T-cell (primary cell): ENCODE data around the gene TIMELESS. TPM values are rescaled to one million over a fixed set of nuclear protein-coding genes. Genes with fewer than 3 reads are reported as not detected.
"Not testable (repeated sequence)": the region's sequence is repeated elsewhere in the genome, so short reads cannot be mapped to it uniquely, and the experiment has no call there.

ENCODE experiments used
- ATAC-seq, 4 experiments: fragments of 200-7000 bp in 3 of 4; fragments of 150-1000 bp in 1 of 4; cut with Tn5 transposase; replicated peaks in 1 of 4; 1 replicate in 3 of 4; 2 replicates in 1 of 4; pipeline ENCODE4 v1.10.0; 2021; ENCODE audit warnings: moderate library complexity in 3 of 4, mild to moderate bottlenecking in 2 of 4, moderate number of reproducible peaks in 1 of 4
- CTCF ChIA-PET, 2 donors: fragments of 300-600 bp; sonication (Branson Sonifier 250); formaldehyde crosslinking; loops; one replicate each; lab custom pipeline; 2022; ENCODE audit warnings: antibody characterized with exemption in 2 of 2; lab: Charles Lee
- POLR2A ChIA-PET, 2 donors: fragments of 300-600 bp; sonication (Branson Sonifier 250); formaldehyde crosslinking; loops; one replicate each; lab custom pipeline; 2022; ENCODE audit warnings: antibody characterized with exemption in 2 of 2; lab: Charles Lee
- DNase-seq, 35 experiments: peaks; one replicate each; pipeline versions ENCODE4 v3.0.0 to v3.0.0-alpha.2; 2013 to 2023
- H3K27ac ChIP-seq: one replicate; pipeline ENCODE4 v1.5.1; 2013; ENCODE audit warnings: low read length
- H3K27me3 ChIP-seq, 2 experiments: replicated peaks in 1 of 2; 1 replicate in 1 of 2; 2 replicates in 1 of 2; pipeline versions ENCODE4 v1.6.1 to v1.7.0; 2013; ENCODE audit warnings: low read length in 1 of 2, mixed read lengths in 1 of 2; ENCODE audit not compliant: control insufficient read depth in 2 of 2, insufficient read depth in 2 of 2; ENCODE audit errors: extremely low read depth in 1 of 2
- H3K36me3 ChIP-seq, 2 donors: 1 replicate in 1 of 2; 2 replicates in 1 of 2; pipeline versions ENCODE4 v1.6.1 to v1.7.0; 2013; ENCODE audit warnings: low read length in 1 of 2; ENCODE audit not compliant: control insufficient read depth in 2 of 2, insufficient read depth in 1 of 2; ENCODE audit errors: extremely low read depth in 1 of 2
- H3K4me1 ChIP-seq, 2 experiments: 1 replicate in 1 of 2; 2 replicates in 1 of 2; pipeline versions ENCODE4 v1.6.1 to v1.7.0; 2013; ENCODE audit warnings: low read length in 2 of 2, mixed read lengths in 1 of 2; ENCODE audit not compliant: insufficient read depth in 2 of 2, control insufficient read depth in 1 of 2; ENCODE audit errors: extremely low read depth in 1 of 2
- H3K4me3 ChIP-seq, 2 donors: 1 replicate in 1 of 2; 2 replicates in 1 of 2; pipeline versions ENCODE4 v1.5.1 to v1.7.0; 2013; ENCODE audit warnings: mild to moderate bottlenecking in 2 of 2, low read length in 1 of 2, moderate library complexity in 1 of 2; ENCODE audit not compliant: control insufficient read depth in 1 of 2; ENCODE audit errors: extremely low read depth in 1 of 2
- H3K9me3 ChIP-seq: 2 replicates; pipeline ENCODE4 v1.7.0; 2013
- H3K27ac Mint-ChIP-seq, 2 donors: one replicate each; pipeline ENCODE4 v1.8.0; 2020 to 2021; ENCODE audit warnings: mild to moderate bottlenecking in 2 of 2, mixed read lengths in 2 of 2
- H3K27me3 Mint-ChIP-seq, 2 donors: one replicate each; pipeline ENCODE4 v1.8.0; 2021 to 2022; ENCODE audit warnings: mixed read lengths in 2 of 2
- H3K36me3 Mint-ChIP-seq: one replicate; pipeline ENCODE4 v1.8.0; 2021; ENCODE audit warnings: mixed read lengths
- H3K4me1 Mint-ChIP-seq, 3 donors: one replicate each; pipeline ENCODE4 v1.8.0; 2020 to 2022; ENCODE audit warnings: mixed read lengths in 3 of 3, mild to moderate bottlenecking in 1 of 3
- H3K4me3 Mint-ChIP-seq, 3 donors: one replicate each; pipeline ENCODE4 v1.8.0; 2020 to 2022; ENCODE audit warnings: mild to moderate bottlenecking in 3 of 3, mixed read lengths in 3 of 3, moderate library complexity in 3 of 3
- H3K9me3 Mint-ChIP-seq, 3 donors: one replicate each; pipeline ENCODE4 v1.8.0; 2020 to 2022; ENCODE audit warnings: mixed read lengths in 3 of 3
- WGBS: methylation state at CpG from one replicate; pipeline ENCODE4 v1.1.5; 2013; ENCODE audit warnings: missing lambda C conversion rate; ENCODE audit not compliant: insufficient coverage; 5-methylcytosine and 5-hydroxymethylcytosine counted together
- total RNA-seq, 35 experiments: library from RNA in 6 of 35; stranded (reverse) in 6 of 35; fragments of 120-200 nt in 1 of 35; gene quantifications; one replicate each; pipeline versions ENCODE4 v1.2.1 to v1.2.4 and lab custom pipeline; 2013 to 2026

The TIMELESS gene
- total RNA-seq, 5 donors from 2014 or later (not counting 1 experiment from before 2014, with no cell fraction given): 5.0 to 7.5 (median 6.4) TPM

GRCh38 chr12:56414401-56414800 is 34.8 kb downstream of the TIMELESS start:
- 100% methylated on average over 1 of the region's 3 CpGs for WGBS
- no peak for DNase-seq
- no peak for ATAC-seq
- Histone ChIP-seq H3K27ac (no peak overlapping the region), H3K9me3 (no peaks in the 10 kb centered on the region), H3K27me3 (no peaks in the 10 kb centered on the region), H3K36me3 (peaks cover 0 to 3% of the 10 kb centered on the region in 2 donors), H3K4me3 (no peak overlapping the region), H3K4me1 (no peaks in the 10 kb centered on the region)
- Mint-ChIP-seq H3K27ac (no peak overlapping the region), H3K4me1 (no peaks in the 10 kb centered on the region), H3K4me3 (no peak overlapping the region), H3K27me3 (no peaks in the 10 kb centered on the region), H3K9me3 (no peaks in the 10 kb centered on the region), H3K36me3 (peaks cover 8% of the 10 kb centered on the region)
- POLR2A ChIA-PET: no interaction called here
- CTCF ChIA-PET: no interaction called here

- no peaks in the 10 kb centered on the region for H3K9me3 ChIP-seq
- peaks cover 0 to 3% of the 10 kb centered on the region in 2 donors for H3K36me3 ChIP-seq
- H3K36me3 Mint-ChIP-seq: peaks cover 8% of the 10 kb centered on the region
- no peak overlapping the region for H3K27ac ChIP-seq
- 89% methylated on average over 5 of the region's 7 CpGs for whole genome bisulfite sequencing
- H3K4me3 ChIP-seq: no peak overlapping the region
- ATAC-seq (no peak), DNase-seq (no peak)
- ChIA-PET POLR2A (no interaction called here), CTCF (no interaction called here)
- H3K27ac Mint-ChIP-seq: no peak overlapping the region
- no peaks in the 10 kb centered on the region for H3K9me3 Mint-ChIP-seq
- H3K27me3 ChIP-seq: no peaks in the 10 kb centered on the region
- no peaks in the 10 kb centered on the region for H3K4me1 Mint-ChIP-seq
- no peaks in the 10 kb centered on the region for H3K4me1 ChIP-seq
- no peak overlapping the region for H3K4me3 Mint-ChIP-seq
- H3K27me3 Mint-ChIP-seq: no peaks in the 10 kb centered on the region
Measured at GRCh38 chr12:56413392-56413791, 35.8 kb downstream of the TIMELESS start.

- no peaks in the 10 kb centered on the region for H3K4me1 Mint-ChIP-seq
- H3K4me3 Mint-ChIP-seq: no peak overlapping the region
- DNase-seq (no peak), ATAC-seq (no peak)
- 100% methylated on average over 4 of the region's 6 CpGs for WGBS
- no peak overlapping the region for H3K27ac ChIP-seq
- H3K27ac Mint-ChIP-seq: no peak overlapping the region
- ChIA-PET CTCF (no interaction called here), POLR2A (interaction anchor here in 1 of 2 donors (0.5 kb wide), 1 partner anchor 1009 kb away, joined by 3 read pairs; no protein-coding TSS in a partner anchor)
- H3K27me3 Mint-ChIP-seq: no peaks in the 10 kb centered on the region
- no peaks in the 10 kb centered on the region for H3K9me3 Mint-ChIP-seq
- no peaks in the 10 kb centered on the region for H3K9me3 ChIP-seq
- no peak overlapping the region for H3K4me3 ChIP-seq
- no peaks in the 10 kb centered on the region for H3K36me3 ChIP-seq
- no peaks in the 10 kb centered on the region for H3K27me3 ChIP-seq
- H3K36me3 Mint-ChIP-seq: peaks cover 2% of the 10 kb centered on the region
- H3K4me1 ChIP-seq: no peaks in the 10 kb centered on the region
Measured at GRCh38 chr12:56411781-56412639, 37.2 kb downstream of the TIMELESS start.

GRCh38 chr12:56410768-56411167 is 38.5 kb downstream of the TIMELESS start:
- no peak for DNase-seq
- Mint-ChIP-seq H3K27me3 (no peaks in the 10 kb centered on the region), H3K4me1 (no peaks in the 10 kb centered on the region), H3K36me3 (no peaks in the 10 kb centered on the region), H3K9me3 (no peaks in the 10 kb centered on the region), H3K27ac (no peak overlapping the region), H3K4me3 (no peak overlapping the region)
- ATAC-seq: no peak
- H3K36me3 ChIP-seq: no peaks in the 10 kb centered on the region
- no peaks in the 10 kb centered on the region for H3K4me1 ChIP-seq
- CTCF ChIA-PET: no interaction called here
- no peaks in the 10 kb centered on the region for H3K9me3 ChIP-seq
- no peaks in the 10 kb centered on the region for H3K27me3 ChIP-seq
- POLR2A ChIA-PET: no interaction called here
- no peak overlapping the region for H3K27ac ChIP-seq
- H3K4me3 ChIP-seq: no peak overlapping the region
- WGBS: 94% methylated on average over 3 of the region's 4 CpGs

GRCh38 chr12:56408799-56409417 is 40.3 kb downstream of the TIMELESS start:
- ATAC-seq (no peak), DNase-seq (no peak)
- ChIA-PET POLR2A (no interaction called here), CTCF (no interaction called here)
- no peaks in the 10 kb centered on the region for H3K9me3 Mint-ChIP-seq
- H3K27ac ChIP-seq: no peak overlapping the region
- 86% methylated on average over 4 of the region's 5 CpGs for WGBS
- no peak overlapping the region for H3K4me3 ChIP-seq
- H3K9me3 ChIP-seq: no peaks in the 10 kb centered on the region
- no peaks in the 10 kb centered on the region for H3K27me3 ChIP-seq
- no peaks in the 10 kb centered on the region for H3K4me1 Mint-ChIP-seq
- no peaks in the 10 kb centered on the region for H3K27me3 Mint-ChIP-seq
- H3K4me1 ChIP-seq: no peaks in the 10 kb centered on the region
- no peak overlapping the region for H3K4me3 Mint-ChIP-seq
- H3K36me3 Mint-ChIP-seq: no peaks in the 10 kb centered on the region
- H3K36me3 ChIP-seq: no peaks in the 10 kb centered on the region
- no peak overlapping the region for H3K27ac Mint-ChIP-seq

- H3K4me3 ChIP-seq, H3K4me1 Mint-ChIP-seq, POLR2A ChIA-PET, H3K36me3 ChIP-seq, ATAC-seq, H3K36me3 Mint-ChIP-seq, H3K27ac ChIP-seq, CTCF ChIA-PET, H3K27me3 ChIP-seq, H3K4me3 Mint-ChIP-seq, H3K27me3 Mint-ChIP-seq, DNase-seq, H3K27ac Mint-ChIP-seq, H3K9me3 ChIP-seq, H3K4me1 ChIP-seq: not testable (repeated sequence)
- H3K9me3 Mint-ChIP-seq: peaks cover under 1 to 11% (median 4%) of the 10 kb centered on the region in 3 donors
- WGBS: 78% methylated on average over 1 of the region's 3 CpGs
Measured at GRCh38 chr12:56404227-56404626, 45.0 kb downstream of the TIMELESS start.
